ENCODE measurements around the gene KANK3.
"Not testable (repeated sequence)": the region's sequence is repeated elsewhere in the genome, so short reads cannot be mapped to it uniquely, and the experiment has no call there.

Gene KANK3

GRCh38 chr19:8342684-8343482 is at the start of gene KANK3:
KANK3 (minus strand) TSS chr19:8343262; CDS start chr19:8337828, 5,434 bp downstream.
- DNase-seq, result peak; percentile 73

GRCh38 chr19:8392017-8392591 is 49.0 kb upstream of the KANK3 start:
- DNase-seq, result no peak

- DNase-seq, result no peak
These were observed 48.3 kb upstream of the KANK3 start for GRCh38 chr19:8391198-8392016.

- DNase-seq, result peak; percentile 73
These were observed 47.5 kb upstream of the KANK3 start for GRCh38 chr19:8390617-8390981.

- peak; percentile 99 for DNase-seq
These were observed 47.0 kb upstream of the KANK3 start, which contains the start of gene RAB11B for GRCh38 chr19:8389891-8390616. RAB11B (plus strand) TSS chr19:8390360; CDS start chr19:8390417, 57 bp downstream.

GRCh38 chr19:8388612-8388958 is 45.5 kb upstream of the KANK3 start:
- no peak for DNase-seq

- no peak for DNase-seq
These were observed 44.9 kb upstream of the KANK3 start for GRCh38 chr19:8387688-8388611.

GRCh38 chr19:8386990-8387389 is 43.9 kb upstream of the KANK3 start:
- no peak for DNase-seq

- not testable (repeated sequence) for DNase-seq
These were observed 43.4 kb upstream of the KANK3 start for GRCh38 chr19:8386419-8386818.

- not testable (repeated sequence) for DNase-seq
These were observed 42.5 kb upstream of the KANK3 start for GRCh38 chr19:8385566-8385965.

GRCh38 chr19:8385103-8385502 is 42.0 kb upstream of the KANK3 start:
- DNase-seq, result not testable (repeated sequence)

GRCh38 chr19:8384569-8384968 is 41.5 kb upstream of the KANK3 start:
- DNase-seq, result not testable (repeated sequence)

GRCh38 chr19:8379156-8379891 is 36.3 kb upstream of the KANK3 start:
- DNase-seq, result not testable (repeated sequence)

GRCh38 chr19:8377598-8377997 is 34.5 kb upstream of the KANK3 start:
- DNase-seq, result no peak

GRCh38 chr19:8376373-8376974 is 33.4 kb upstream of the KANK3 start:
- not testable (repeated sequence) for DNase-seq

GRCh38 chr19:8375766-8376165 is 32.7 kb upstream of the KANK3 start:
- not testable (repeated sequence) for DNase-seq

- DNase-seq, result no peak
These were observed 31.1 kb upstream of the KANK3 start for GRCh38 chr19:8373867-8374813.

GRCh38 chr19:8371011-8371804 is 28.1 kb upstream of the KANK3 start:
- no peak for DNase-seq
